ENCODE results near the gene RITA1.

DNA sequence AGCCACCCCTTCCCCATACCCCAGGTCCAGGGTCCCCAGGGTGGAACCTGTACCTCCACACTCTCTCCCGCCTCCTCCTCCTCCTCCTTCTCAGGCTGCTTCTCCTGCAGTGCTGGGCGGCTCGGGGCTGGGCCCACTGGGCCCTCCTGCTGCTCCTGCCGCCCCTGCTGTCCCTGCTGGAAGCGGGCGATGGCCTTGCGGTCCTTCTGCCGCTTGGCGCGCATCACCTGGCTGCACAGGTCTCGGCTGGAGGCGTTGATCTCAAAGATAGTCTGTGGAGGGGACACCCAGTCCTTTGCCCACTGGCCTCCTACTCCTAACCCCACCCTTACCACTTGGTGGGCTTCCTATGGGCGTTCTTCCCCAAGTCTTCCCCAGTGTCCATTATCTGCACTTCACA is 21.5 kb upstream of the RITA1 start:
- no peak for TF ChIP-seq USF2 (IDR thresholded peaks at IDR 0.05; ENCODE audit: borderline replicate concordance, low read depth, low read length)
- TF ChIP-seq MAX (IDR thresholded peaks at IDR 0.05; ENCODE audit: low read depth, low read length), result no peak
- no peak for TF ChIP-seq ATF2 (IDR thresholded peaks at IDR 0.05; ENCODE audit: low read length)
- TF ChIP-seq, protein P1, sequence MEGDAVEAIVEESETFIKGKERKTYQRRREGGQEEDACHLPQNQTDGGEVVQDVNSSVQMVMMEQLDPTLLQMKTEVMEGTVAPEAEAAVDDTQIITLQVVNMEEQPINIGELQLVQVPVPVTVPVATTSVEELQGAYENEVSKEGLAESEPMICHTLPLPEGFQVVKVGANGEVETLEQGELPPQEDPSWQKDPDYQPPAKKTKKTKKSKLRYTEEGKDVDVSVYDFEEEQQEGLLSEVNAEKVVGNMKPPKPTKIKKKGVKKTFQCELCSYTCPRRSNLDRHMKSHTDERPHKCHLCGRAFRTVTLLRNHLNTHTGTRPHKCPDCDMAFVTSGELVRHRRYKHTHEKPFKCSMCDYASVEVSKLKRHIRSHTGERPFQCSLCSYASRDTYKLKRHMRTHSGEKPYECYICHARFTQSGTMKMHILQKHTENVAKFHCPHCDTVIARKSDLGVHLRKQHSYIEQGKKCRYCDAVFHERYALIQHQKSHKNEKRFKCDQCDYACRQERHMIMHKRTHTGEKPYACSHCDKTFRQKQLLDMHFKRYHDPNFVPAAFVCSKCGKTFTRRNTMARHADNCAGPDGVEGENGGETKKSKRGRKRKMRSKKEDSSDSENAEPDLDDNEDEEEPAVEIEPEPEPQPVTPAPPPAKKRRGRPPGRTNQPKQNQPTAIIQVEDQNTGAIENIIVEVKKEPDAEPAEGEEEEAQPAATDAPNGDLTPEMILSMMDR (IDR thresholded peaks at IDR 0.05 in 2 of 3, conservative IDR thresholded peaks at IDR 0.05 in 1 of 3; ENCODE audit: control insufficient read depth in 2 of 3, extremely low read depth in 1 of 3, insufficient read depth in 1 of 3, low read depth in 3 of 3, low read length in 3 of 3), result no peak
- no peak for TF ChIP-seq TAF1 (IDR thresholded peaks at IDR 0.05; ENCODE audit: borderline replicate concordance, low read depth, low read length)
- no peak for TF ChIP-seq RAD21 (IDR thresholded peaks at IDR 0.05; ENCODE audit: insufficient read depth, low read depth, low read length)
- TF ChIP-seq POLR2AphosphoS2 (IDR thresholded peaks at IDR 0.05; ENCODE audit: low read depth, low read length), result no peak
- TF ChIP-seq PAX8 (IDR thresholded peaks at IDR 0.05), result no peak
- TF ChIP-seq ESRRA (IDR thresholded peaks at IDR 0.05; ENCODE audit: low read length), result no peak
- TF ChIP-seq ZNF592 (IDR thresholded peaks at IDR 0.05), result no peak
- no peak for TF ChIP-seq IRF3 (IDR thresholded peaks at IDR 0.05)
- no peak for TF ChIP-seq POLR2AphosphoS5 (IDR thresholded peaks at IDR 0.05; ENCODE audit: low read length)
- TF ChIP-seq RAD51 (IDR thresholded peaks at IDR 0.05), result no peak
- no peak for TF ChIP-seq MYC (IDR thresholded peaks at IDR 0.05; ENCODE audit: insufficient read depth, insufficient read length, insufficient replicate concordance, low read length, severe bottlenecking)
